AG10803 (cell line): ENCODE results near the gene MMD2.
A peak's percentile ranks its signal among the peaks of the same experiment; 100 is the strongest.

Source experiments
- DNase-seq: peaks from one replicate; pipeline ENCODE4 v3.0.0; 2010; ENCODE audit warnings: low read depth
- H3K4me3 ChIP-seq: 2 replicates; pipeline ENCODE4 v1.5.1; 2011; ENCODE audit warnings: mild to moderate bottlenecking, low read length, control low read depth
- CTCF ChIP-seq: conservative IDR thresholded peaks from 2 replicates; pipeline ENCODE4 v1.5.1; 2011; ENCODE audit warnings: mild to moderate bottlenecking, low read length, control low read depth, inconsistent platforms

The MMD2 gene

DNA sequence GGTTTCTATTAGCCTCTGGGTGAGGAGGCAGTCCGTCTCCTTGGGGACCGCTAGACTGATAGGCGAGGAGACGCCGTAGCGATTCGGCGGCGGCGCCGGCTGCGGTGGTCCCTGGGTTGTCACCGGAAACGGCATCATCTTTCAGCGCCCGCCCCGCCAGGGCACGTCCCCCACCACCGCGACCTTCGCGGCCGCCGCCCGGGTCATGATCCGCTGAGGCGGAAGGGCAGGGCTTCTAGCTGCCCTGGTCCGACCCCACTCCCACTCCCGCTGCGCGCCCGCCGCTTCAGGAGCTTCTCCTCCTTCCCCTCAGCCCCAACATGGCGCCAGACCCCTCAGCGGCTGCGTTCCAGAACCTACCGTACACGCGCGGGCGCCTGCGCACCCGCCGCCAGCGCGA, 97.3 kb downstream of the MMD2 start, which contains the start of gene PAPOLB:
PAPOLB (minus strand) TSS at position 358 of the 400 bp plus-strand sequence; CDS start at position 138, 220 bp downstream.
- H3K4me3 ChIP-seq: peak within 1 kb of the TSS; percentile 15
- DNase-seq: no peak
- TF ChIP-seq CTCF: no peak

DNA sequence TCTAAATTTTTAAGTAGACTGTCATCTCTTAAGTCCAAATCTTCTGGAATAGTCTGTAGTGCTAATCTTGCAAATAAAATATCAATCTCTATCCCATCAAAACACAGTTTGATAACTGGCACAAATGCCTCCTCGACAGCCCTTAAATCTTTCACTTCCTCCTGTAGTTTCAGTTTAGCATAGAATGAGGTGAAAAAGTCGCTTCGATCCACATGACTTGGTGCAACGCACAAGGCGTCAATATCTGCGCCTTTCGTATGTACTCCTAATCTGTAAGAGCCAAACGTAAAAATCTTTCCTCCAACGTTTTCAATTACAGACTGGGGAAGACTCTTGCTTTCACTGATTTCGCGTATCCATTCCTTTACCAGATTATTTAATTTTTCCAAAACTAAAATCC, 97.8 kb downstream of the MMD2 start:
- DNase-seq: no peak
- H3K4me3 ChIP-seq: no peak overlapping the region; the same call in 1 of the 2 replicates
- TF ChIP-seq CTCF: no peak

DNA sequence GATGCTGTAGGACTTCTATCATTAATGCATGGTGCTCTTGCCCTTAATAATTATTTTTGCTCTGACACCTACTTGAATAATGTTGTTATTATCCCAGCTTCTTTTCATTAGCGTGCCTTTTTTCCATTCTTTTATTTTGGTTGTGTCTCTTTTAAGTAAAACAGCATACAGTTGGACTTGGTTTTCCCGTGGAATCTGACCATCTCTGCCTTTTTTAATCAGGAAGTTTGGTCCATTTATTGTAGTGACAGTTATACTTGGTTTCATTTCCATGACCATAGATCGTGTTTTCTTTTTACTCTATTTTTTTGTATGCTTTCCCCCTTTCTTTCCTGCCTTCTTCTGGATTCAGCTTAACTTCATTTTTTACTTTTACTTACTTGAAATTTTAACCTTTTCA, 101.8 kb downstream of the MMD2 start:
- DNase-seq: no peak
- no peak for TF ChIP-seq CTCF
- no peak overlapping the region for H3K4me3 ChIP-seq

DNA sequence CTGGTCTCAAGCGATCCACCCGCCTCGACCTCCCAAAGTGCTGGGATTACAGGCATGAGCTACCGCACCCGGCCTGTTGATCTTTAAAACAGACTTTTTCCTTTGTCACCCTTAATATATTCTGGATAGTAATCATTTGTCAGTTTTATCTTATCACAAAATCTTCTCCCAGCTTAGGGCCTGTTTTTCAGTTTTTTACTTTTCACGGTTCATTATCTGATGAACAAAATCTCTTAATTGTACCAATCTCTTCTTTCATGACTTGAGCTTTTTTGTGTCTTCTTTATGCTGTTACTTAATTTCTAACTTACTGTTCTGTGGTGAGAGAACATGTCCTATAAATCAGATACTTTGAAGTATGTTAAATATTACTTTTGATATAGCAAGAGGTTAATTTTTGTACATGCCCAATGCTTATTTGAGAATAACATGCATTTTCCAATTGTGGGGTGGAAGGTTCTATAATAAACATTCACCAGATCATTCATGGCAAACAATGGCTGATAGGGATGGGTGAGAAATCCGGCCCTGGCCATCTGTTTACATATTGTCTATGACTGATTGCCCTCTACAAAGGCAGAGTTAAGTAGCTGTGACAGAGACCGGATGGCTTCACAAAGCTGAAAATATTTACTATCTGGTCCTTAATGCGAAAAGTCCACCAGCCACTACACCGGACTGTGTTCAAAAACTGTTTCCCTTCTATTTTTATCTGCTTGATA, 102.5 kb downstream of the MMD2 start:
- TF ChIP-seq CTCF: no peak
- no peak for DNase-seq
- no peak overlapping the region for H3K4me3 ChIP-seq
